HCT116 (cell line): ENCODE measurements around the gene BSG. TPM values are rescaled to one million over a fixed set of nuclear protein-coding genes. Genes with fewer than 3 reads are reported as not detected.

Experiments
- ATAC-seq: fragments of 200-7000 bp; cut with Tn5 transposase; 2 replicates; pipeline ENCODE4 v1.9.1; 2020; ENCODE audit warnings: mild to moderate bottlenecking, moderate library complexity
- BruUV-seq: library from RNA; stranded (reverse); fragments of 400-500 nt; replicated peaks from 2 replicates; lab custom pipeline; 2021; lab: Mats Ljungman, UMichigan
- CTCF ChIA-PET: fragments of 300-600 bp; sonication (Branson Sonifier 250); formaldehyde crosslinking; loops from one replicate; lab custom pipeline; 2021; ENCODE audit warnings: antibody characterized with exemption; lab: Charles Lee
- POLR2A ChIA-PET: fragments of 300-600, 350-600 bp; sonication (Branson Sonifier 250); formaldehyde crosslinking; loops from one replicate; lab custom pipeline; 2021; ENCODE audit warnings: antibody characterized with exemption; lab: Charles Lee
- RAD21 ChIA-PET, 2 experiments: fragments of 300-600 bp; sonication (Branson Sonifier 250); formaldehyde crosslinking; loops; one replicate each; lab custom pipeline; 2023; ENCODE audit warnings: low total read pairs in 2 of 2; ENCODE audit not compliant: uncharacterized antibody in 2 of 2, unreplicated experiment in 2 of 2, low non-redundant PET in 1 of 2; lab: Charles Lee
- DNase-seq: peaks from one replicate; pipeline ENCODE4 v3.0.0-alpha.2; 2010; ENCODE audit warnings: low read depth, low spot score
- H2AFZ ChIP-seq: fragments of 200-600 bp; shearing (Covaris generic), sonication (generic); 2 replicates; pipeline ENCODE4 v1.6.1; 2017; ENCODE audit warnings: low read depth, mixed run types, mixed read lengths, antibody characterized with exemption, low read length; ENCODE audit not compliant: poor library complexity, severe bottlenecking
- H3K27ac ChIP-seq: 2 replicates; pipeline ENCODE4 v1.5.1; 2012; ENCODE audit warnings: low read depth, low read length
- H3K27me3 ChIP-seq: fragments of 200-600 bp; sonication (generic); 2 replicates; pipeline ENCODE4 v1.6.1; 2016; ENCODE audit warnings: mixed run types, low read length, mixed read lengths; ENCODE audit not compliant: insufficient read depth
- H3K36me3 ChIP-seq, 2 experiments: fragments of 200-500 bp in 1 of 2; fragments of 200-600 bp in 1 of 2; sonication (Bioruptor generic) in 1 of 2; sonication (generic) in 1 of 2; 2 replicates each; pipeline versions ENCODE4 v1.5.1 to v1.6.1; 2014 to 2016; ENCODE audit warnings: low read length in 2 of 2, inconsistent platforms in 1 of 2, mixed read lengths in 1 of 2, mixed run types in 1 of 2; ENCODE audit not compliant: insufficient read depth in 2 of 2, control insufficient read depth in 1 of 2
- H3K4me1 ChIP-seq, 2 experiments: fragments of 200-600 bp in 1 of 2; sonication (generic) in 1 of 2; 2 replicates each; pipeline versions ENCODE4 v1.5.1 to v1.6.1; 2012 to 2017; ENCODE audit warnings: low read length in 2 of 2, inconsistent platforms in 1 of 2, mild to moderate bottlenecking in 1 of 2, mixed read lengths in 1 of 2, mixed run types in 1 of 2, moderate library complexity in 1 of 2; ENCODE audit not compliant: insufficient read depth in 2 of 2, control insufficient read depth in 1 of 2
- H3K4me2 ChIP-seq: fragments of 200-600 bp; sonication (generic); 2 replicates; pipeline ENCODE4 v1.6.1; 2017; ENCODE audit warnings: mixed run types, low read length, mixed read lengths
- H3K4me3 ChIP-seq, 2 experiments: fragments of 200-600 bp in 1 of 2; sonication (generic) in 1 of 2; replicated peaks in 1 of 2; 2 replicates each; pipeline ENCODE4 v1.5.1; 2011 to 2016; ENCODE audit warnings: low read length in 2 of 2, control low read depth in 1 of 2, low read depth in 1 of 2, mild to moderate bottlenecking in 1 of 2, mixed read lengths in 1 of 2, mixed run types in 1 of 2
- H3K79me2 ChIP-seq: fragments of 200-600 bp; sonication (generic); 2 replicates; pipeline ENCODE4 v1.6.1; 2017; ENCODE audit warnings: mild to moderate bottlenecking, mixed run types, low read length, moderate library complexity, mixed read lengths; ENCODE audit not compliant: insufficient read depth
- H3K9ac ChIP-seq: fragments of 200-600 bp; sonication (generic); 2 replicates; pipeline ENCODE4 v1.6.1; 2016; ENCODE audit warnings: low read length, mixed read lengths
- H3K9me2 ChIP-seq: fragments of 200-600 bp; sonication (generic), shearing (Covaris generic); 2 replicates; pipeline ENCODE4 v1.6.1; 2017; ENCODE audit warnings: mixed run types, mild to moderate bottlenecking, moderate library complexity; ENCODE audit not compliant: insufficient read depth
- H3K9me3 ChIP-seq, 2 experiments: fragments of 200-500 bp in 1 of 2; fragments of 200-600 bp in 1 of 2; sonication (Bioruptor generic) in 1 of 2; sonication (generic) in 1 of 2; 2 replicates each; pipeline ENCODE4 v1.6.1; 2014 to 2017; ENCODE audit warnings: low read length in 2 of 2, mixed read lengths in 2 of 2, inconsistent platforms in 1 of 2, low read depth in 1 of 2, mild to moderate bottlenecking in 1 of 2, mixed run types in 1 of 2, moderate library complexity in 1 of 2; ENCODE audit not compliant: control insufficient read depth in 1 of 2, insufficient read depth in 1 of 2
- H4K20me1 ChIP-seq: fragments of 200-600 bp; sonication (generic), shearing (Covaris generic); 2 replicates; pipeline ENCODE4 v1.6.1; 2017; ENCODE audit warnings: mixed run types, mild to moderate bottlenecking, moderate library complexity; ENCODE audit not compliant: insufficient read depth
- CBX3 ChIP-seq: IDR thresholded peaks from 2 replicates; pipeline ENCODE4 v1.6.1; 2012; ENCODE audit warnings: low read depth
- POLR2A ChIP-seq: IDR thresholded peaks from 2 replicates; pipeline ENCODE4 v1.7.0; 2011; ENCODE audit warnings: borderline replicate concordance; ENCODE audit not compliant: insufficient read depth, insufficient read length; ENCODE audit errors: extremely low read depth
- POLR2AphosphoS5 ChIP-seq: IDR thresholded peaks from 2 replicates; pipeline ENCODE4 v1.6.1; 2011; ENCODE audit warnings: mild to moderate bottlenecking, low read depth, low read length, moderate library complexity
- SP1 ChIP-seq: IDR thresholded peaks from 2 replicates; pipeline ENCODE4 v1.6.1; 2012; ENCODE audit warnings: low read depth
- TCF7L2 ChIP-seq: IDR thresholded peaks from 2 replicates; pipeline ENCODE4 v1.7.0; 2011; ENCODE audit warnings: borderline replicate concordance, inconsistent platforms; ENCODE audit not compliant: insufficient read depth, insufficient read length; ENCODE audit errors: extremely low read depth
- intact Hi-C: fragments of 100-400 bp; cut with micrococcal nuclease; formaldehyde crosslinking; loops from 2 replicates; pipeline ENCODE4 v1.10.0; 2022
- total RNA-seq: library from RNA; stranded (reverse); gene quantifications from one replicate; pipeline ENCODE4 v1.2.1, GENCODE V29; 2021; ENCODE audit not compliant: unreplicated experiment
- TF ChIP-seq, protein P1 (sequence below), 3 experiments: fragments of 200-600 bp in 1 of 3; sonication (generic) in 1 of 3; IDR thresholded peaks in 2 of 3; conservative IDR thresholded peaks in 1 of 3; 2 replicates each; pipeline ENCODE4 v1.5.1; 2012 to 2017; ENCODE audit warnings: low read depth in 2 of 3, low read length in 2 of 3, antibody characterized with exemption in 1 of 3, borderline replicate concordance in 1 of 3, control low read depth in 1 of 3, mild to moderate bottlenecking in 1 of 3, mixed read lengths in 1 of 3, mixed run types in 1 of 3, moderate library complexity in 1 of 3; ENCODE audit not compliant: insufficient read depth in 1 of 3

BSG gene
- total RNA-seq, 1 experiment from 2014 or later = 603 TPM

DNA sequence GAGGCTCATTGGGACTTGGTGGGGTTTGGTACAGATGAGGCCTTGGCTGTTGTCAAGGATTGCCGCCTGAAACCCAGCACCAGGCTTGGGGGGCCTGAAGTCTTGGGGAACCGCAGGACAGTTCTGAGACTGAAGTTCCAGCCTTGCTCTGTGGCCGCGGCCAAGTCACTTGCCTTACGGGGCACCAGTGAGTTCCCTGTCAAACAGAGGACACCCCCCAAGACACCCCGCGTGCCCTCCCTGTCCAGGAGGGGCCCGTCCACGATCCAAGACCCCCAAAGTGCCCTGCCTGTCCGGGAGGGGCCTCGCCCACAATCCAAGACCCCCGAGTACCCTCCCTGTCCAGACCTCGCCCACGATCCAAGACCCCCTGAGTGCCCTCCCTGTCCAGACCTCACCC lies 38.3 kb upstream of the BSG start:
- POLR2A ChIA-PET = no interaction called here
- CTCF ChIA-PET = no interaction called here
- no peaks in the 10 kb centered on the region for H3K27me3 ChIP-seq
- 0 out of 2 replicates have a peak overlapping the region, but pooled peaks have one; percentile 91 for H3K9ac ChIP-seq
- no peak for ATAC-seq
- H2AFZ ChIP-seq = no peak overlapping the region
- no peaks in the 10 kb centered on the region for H3K9me2 ChIP-seq
- peaks cover 9% of the 10 kb centered on the region; the same call in 1 of the 2 replicates for H4K20me1 ChIP-seq
- no peaks in the 10 kb centered on the region for H3K9me3 ChIP-seq
- DNase-seq = no peak
- H3K79me2 ChIP-seq = peaks cover 53% of the 10 kb centered on the region
- RAD21 ChIA-PET = no interaction called here
- H3K4me1 ChIP-seq = peaks cover 23 to 37% of the 10 kb centered on the region in 2 experiments
- H3K4me3 ChIP-seq = no peak overlapping the region
- TF ChIP-seq POLR2A = no peak
- TF ChIP-seq, protein P1, sequence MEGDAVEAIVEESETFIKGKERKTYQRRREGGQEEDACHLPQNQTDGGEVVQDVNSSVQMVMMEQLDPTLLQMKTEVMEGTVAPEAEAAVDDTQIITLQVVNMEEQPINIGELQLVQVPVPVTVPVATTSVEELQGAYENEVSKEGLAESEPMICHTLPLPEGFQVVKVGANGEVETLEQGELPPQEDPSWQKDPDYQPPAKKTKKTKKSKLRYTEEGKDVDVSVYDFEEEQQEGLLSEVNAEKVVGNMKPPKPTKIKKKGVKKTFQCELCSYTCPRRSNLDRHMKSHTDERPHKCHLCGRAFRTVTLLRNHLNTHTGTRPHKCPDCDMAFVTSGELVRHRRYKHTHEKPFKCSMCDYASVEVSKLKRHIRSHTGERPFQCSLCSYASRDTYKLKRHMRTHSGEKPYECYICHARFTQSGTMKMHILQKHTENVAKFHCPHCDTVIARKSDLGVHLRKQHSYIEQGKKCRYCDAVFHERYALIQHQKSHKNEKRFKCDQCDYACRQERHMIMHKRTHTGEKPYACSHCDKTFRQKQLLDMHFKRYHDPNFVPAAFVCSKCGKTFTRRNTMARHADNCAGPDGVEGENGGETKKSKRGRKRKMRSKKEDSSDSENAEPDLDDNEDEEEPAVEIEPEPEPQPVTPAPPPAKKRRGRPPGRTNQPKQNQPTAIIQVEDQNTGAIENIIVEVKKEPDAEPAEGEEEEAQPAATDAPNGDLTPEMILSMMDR (IDR thresholded peaks at IDR 0.05 in 2 of 3, conservative IDR thresholded peaks at IDR 0.05 in 1 of 3; ENCODE audit: borderline replicate concordance in 1 of 3, insufficient read depth in 1 of 3, low read depth in 2 of 3, low read length in 2 of 3) = peak in 1 of 3 experiments; percentile 18; a peak in 1 of 6 replicates
- TF ChIP-seq TCF7L2 = no peak
- TF ChIP-seq CBX3 = no peak
- no peak for TF ChIP-seq SP1
- no peak for TF ChIP-seq POLR2AphosphoS5
- no TSS peak for BruUV-seq
- intact Hi-C loops = no loop called here
- H3K27ac ChIP-seq = peak overlapping the region; percentile 96; the same call in 1 of the 2 replicates
- H3K36me3 ChIP-seq = peaks cover 22 to 23% of the 10 kb centered on the region in 2 experiments; a peak in 3 of 4 replicates
- peak overlapping the region; percentile 81 for H3K4me2 ChIP-seq
